DND-41 (cell line): Measurements from ENCODE around the gene SLCO4A1.

Source experiments
- ATAC-seq: fragments of 200-7000 bp; cut with Tn5 transposase; 3 replicates; pipeline ENCODE4 v1.9.1; 2021; ENCODE audit warnings: low read depth; ENCODE audit not compliant: insufficient read depth
- DNase-seq: peaks from one replicate; pipeline ENCODE4 v3.0.0-alpha.2; 2020
- H2AFZ ChIP-seq: 2 replicates; pipeline ENCODE4 v1.6.0; 2012; ENCODE audit warnings: low read depth, low read length
- H3K27ac ChIP-seq: 2 replicates; pipeline ENCODE4 v1.5.1; 2012; ENCODE audit warnings: low read length, inconsistent platforms
- H3K27me3 ChIP-seq: fragments of 200-600 bp; sonication (generic); 2 replicates; pipeline ENCODE4 v1.6.0; 2012; ENCODE audit warnings: low read length, mild to moderate bottlenecking, inconsistent platforms; ENCODE audit not compliant: insufficient read depth, poor library complexity
- H3K36me3 ChIP-seq: 2 replicates; pipeline ENCODE4 v1.5.1; 2012; ENCODE audit warnings: low read length, inconsistent platforms; ENCODE audit not compliant: insufficient read depth
- H3K4me1 ChIP-seq: 2 replicates; pipeline ENCODE4 v1.5.1; 2012; ENCODE audit warnings: mild to moderate bottlenecking, low read length; ENCODE audit not compliant: insufficient read depth
- H3K4me2 ChIP-seq: 2 replicates; pipeline ENCODE4 v1.6.0; 2012; ENCODE audit warnings: mild to moderate bottlenecking, moderate library complexity, low read length, inconsistent platforms; ENCODE audit not compliant: insufficient read depth
- H3K4me3 ChIP-seq, 2 experiments: fragments of 200-600 bp in 1 of 2; shearing (Covaris generic) in 1 of 2; 2 replicates each; pipeline ENCODE4 v1.5.1; 2012 to 2016; ENCODE audit warnings: inconsistent platforms in 2 of 2, low read length in 2 of 2, mild to moderate bottlenecking in 2 of 2, low read depth in 1 of 2, moderate library complexity in 1 of 2
- H3K79me2 ChIP-seq: 2 replicates; pipeline ENCODE4 v1.6.0; 2012; ENCODE audit warnings: low read length, inconsistent platforms; ENCODE audit not compliant: insufficient read depth
- H3K9ac ChIP-seq: 2 replicates; pipeline ENCODE4 v1.6.0; 2012; ENCODE audit warnings: low read depth, mild to moderate bottlenecking, inconsistent platforms, low read length, moderate library complexity
- H3K9me3 ChIP-seq: 2 replicates; pipeline ENCODE4 v1.5.1; 2012; ENCODE audit warnings: low read length, moderate library complexity, mild to moderate bottlenecking, inconsistent platforms; ENCODE audit not compliant: insufficient read depth, severe bottlenecking
- H4K20me1 ChIP-seq: 2 replicates; pipeline ENCODE4 v1.6.0; 2012; ENCODE audit warnings: low read length; ENCODE audit not compliant: insufficient read depth
- EZH2 ChIP-seq: IDR thresholded peaks from 3 replicates; pipeline ENCODE4 v1.6.1; 2012; ENCODE audit warnings: borderline replicate concordance, low read depth, mild to moderate bottlenecking, moderate library complexity, low read length, inconsistent platforms; ENCODE audit not compliant: severe bottlenecking
- TF ChIP-seq, protein P1 (sequence below): IDR thresholded peaks from 2 replicates; pipeline ENCODE4 v1.5.1; 2012; ENCODE audit warnings: borderline replicate concordance, low read length, moderate library complexity, mild to moderate bottlenecking; ENCODE audit not compliant: poor library complexity, severe bottlenecking; ENCODE audit errors: extremely low read depth

SLCO4A1 gene

DNA sequence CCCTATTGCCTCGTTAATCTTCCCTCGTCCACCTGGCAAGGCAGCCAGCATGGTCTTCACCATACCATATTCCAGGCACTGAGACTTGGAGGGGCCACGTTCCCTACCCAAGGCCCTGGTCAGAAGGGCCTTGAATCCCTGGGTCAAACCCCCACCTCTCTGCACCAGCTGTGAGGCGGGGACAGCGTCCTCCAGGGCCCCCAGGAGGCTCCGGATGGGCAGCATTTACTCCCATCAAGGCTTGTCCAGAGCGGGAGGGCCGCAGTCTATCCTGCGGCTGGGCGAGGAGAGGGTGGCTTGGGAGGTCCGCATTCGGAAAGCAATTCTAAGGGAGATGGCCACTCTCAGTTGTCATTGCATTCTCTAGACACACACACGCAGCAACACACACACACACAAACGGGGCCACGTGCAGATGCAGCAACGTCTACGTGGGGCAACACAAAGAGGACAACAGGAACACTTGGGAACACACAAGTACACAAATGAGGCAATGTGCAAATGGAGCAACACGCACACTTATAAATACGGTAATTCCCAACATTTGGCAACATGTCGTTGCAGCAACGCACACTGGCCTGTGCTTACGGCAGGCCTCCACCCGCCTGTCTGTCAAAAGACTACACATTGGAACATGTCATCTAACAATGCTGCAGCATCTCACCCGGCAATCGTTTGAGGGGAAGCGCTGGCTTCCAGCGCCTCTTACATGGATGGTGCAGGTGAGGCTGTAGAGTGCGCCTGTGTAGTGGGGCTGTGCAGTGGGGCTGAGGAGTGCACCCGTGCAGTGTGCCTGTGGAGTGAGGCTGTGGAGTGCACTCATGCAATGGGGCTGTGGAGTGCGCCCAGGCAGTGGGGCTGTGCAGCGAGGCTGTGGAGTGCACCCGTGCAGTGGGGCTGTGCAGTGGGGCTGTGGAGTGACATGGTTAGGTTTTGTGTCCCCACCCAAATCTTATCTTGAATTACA, 53.4 kb downstream of the SLCO4A1 start:
- Histone ChIP-seq H3K79me2 (no peaks in the 10 kb centered on the region), H3K4me1 (no peaks in the 10 kb centered on the region), H3K27me3 (peaks cover 2% of the 10 kb centered on the region), H3K9ac (no peak overlapping the region), H3K9me3 (no peaks in the 10 kb centered on the region), H3K27ac (no peak overlapping the region), H3K4me3 (no peak overlapping the region), H3K36me3 (no peaks in the 10 kb centered on the region), H2AFZ (no peak overlapping the region), H4K20me1 (peaks cover 12% of the 10 kb centered on the region; the same call in 1 of the 2 replicates), H3K4me2 (no peak overlapping the region)
- ATAC-seq (no peak), DNase-seq (no peak)
- TF ChIP-seq EZH2: no peak
- TF ChIP-seq, protein P1, sequence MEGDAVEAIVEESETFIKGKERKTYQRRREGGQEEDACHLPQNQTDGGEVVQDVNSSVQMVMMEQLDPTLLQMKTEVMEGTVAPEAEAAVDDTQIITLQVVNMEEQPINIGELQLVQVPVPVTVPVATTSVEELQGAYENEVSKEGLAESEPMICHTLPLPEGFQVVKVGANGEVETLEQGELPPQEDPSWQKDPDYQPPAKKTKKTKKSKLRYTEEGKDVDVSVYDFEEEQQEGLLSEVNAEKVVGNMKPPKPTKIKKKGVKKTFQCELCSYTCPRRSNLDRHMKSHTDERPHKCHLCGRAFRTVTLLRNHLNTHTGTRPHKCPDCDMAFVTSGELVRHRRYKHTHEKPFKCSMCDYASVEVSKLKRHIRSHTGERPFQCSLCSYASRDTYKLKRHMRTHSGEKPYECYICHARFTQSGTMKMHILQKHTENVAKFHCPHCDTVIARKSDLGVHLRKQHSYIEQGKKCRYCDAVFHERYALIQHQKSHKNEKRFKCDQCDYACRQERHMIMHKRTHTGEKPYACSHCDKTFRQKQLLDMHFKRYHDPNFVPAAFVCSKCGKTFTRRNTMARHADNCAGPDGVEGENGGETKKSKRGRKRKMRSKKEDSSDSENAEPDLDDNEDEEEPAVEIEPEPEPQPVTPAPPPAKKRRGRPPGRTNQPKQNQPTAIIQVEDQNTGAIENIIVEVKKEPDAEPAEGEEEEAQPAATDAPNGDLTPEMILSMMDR: no peak

DNA sequence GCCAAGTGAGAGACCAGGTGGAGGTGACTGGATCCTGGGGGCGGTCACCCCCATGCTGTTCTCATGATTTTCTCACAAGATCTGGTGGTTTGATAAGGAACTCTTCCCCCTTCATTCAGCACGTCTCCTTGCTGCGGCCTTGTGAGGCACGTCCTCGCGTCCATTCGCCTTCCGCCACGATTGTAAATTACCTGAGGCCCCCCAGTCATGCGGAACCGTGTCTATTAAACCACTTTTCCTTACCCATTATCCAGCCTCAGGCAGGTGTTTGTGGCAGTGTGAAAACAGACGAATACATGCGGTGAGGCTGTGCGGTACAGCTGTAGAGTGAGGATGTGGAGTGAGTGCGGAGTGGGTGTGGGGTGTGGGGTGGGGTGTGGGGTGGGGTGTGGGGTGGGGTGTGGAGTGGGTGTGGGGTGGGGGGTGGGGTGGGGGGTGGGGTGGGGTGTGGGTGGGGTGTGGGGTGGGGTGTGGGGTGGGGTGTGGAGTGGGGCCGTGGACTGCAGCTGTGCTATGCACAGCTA, 54.2 kb downstream of the SLCO4A1 start:
- H3K36me3 ChIP-seq: no peaks in the 10 kb centered on the region
- no peak overlapping the region for H3K27ac ChIP-seq
- no peaks in the 10 kb centered on the region for H3K79me2 ChIP-seq
- no peaks in the 10 kb centered on the region for H3K9me3 ChIP-seq
- H3K9ac ChIP-seq: no peak overlapping the region
- H3K4me1 ChIP-seq: no peaks in the 10 kb centered on the region
- no peak overlapping the region for H3K4me2 ChIP-seq
- H3K27me3 ChIP-seq: peaks cover 6% of the 10 kb centered on the region
- H3K4me3 ChIP-seq: no peak overlapping the region
- H2AFZ ChIP-seq: no peak overlapping the region
- DNase-seq (no peak), ATAC-seq (no peak)
- peaks cover 14% of the 10 kb centered on the region; the same call in 1 of the 2 replicates for H4K20me1 ChIP-seq
- TF ChIP-seq, protein P1: no peak
- TF ChIP-seq EZH2: no peak

DNA sequence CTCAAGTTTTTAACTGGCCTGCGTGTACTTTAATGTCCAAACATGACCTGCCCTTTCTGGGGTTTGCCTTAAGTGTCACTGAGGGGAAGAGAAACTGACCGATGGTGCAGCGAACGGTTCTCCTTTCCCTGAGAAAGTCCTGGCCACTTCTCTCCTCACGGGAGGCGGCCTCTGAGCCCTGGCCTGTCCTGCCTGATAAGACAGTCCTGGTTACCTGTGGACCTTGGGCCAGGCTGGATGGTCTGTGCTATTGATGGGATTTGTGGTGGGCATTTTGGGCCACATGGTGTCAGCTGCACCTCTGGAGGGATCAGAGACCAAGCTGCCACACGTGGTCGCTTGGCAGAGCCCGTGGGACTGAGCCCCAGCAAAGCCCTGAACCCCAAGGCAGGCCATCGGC, 54.7 kb downstream of the SLCO4A1 start:
- Histone ChIP-seq H3K9ac (no peak overlapping the region), H3K4me3 (no peak overlapping the region), H2AFZ (no peak overlapping the region), H3K36me3 (no peaks in the 10 kb centered on the region), H4K20me1 (peaks cover 15% of the 10 kb centered on the region; the same call in 1 of the 2 replicates), H3K27ac (no peak overlapping the region), H3K4me1 (no peaks in the 10 kb centered on the region), H3K27me3 (peaks cover 6% of the 10 kb centered on the region), H3K4me2 (no peak overlapping the region), H3K79me2 (no peaks in the 10 kb centered on the region), H3K9me3 (no peaks in the 10 kb centered on the region)
- no peak for DNase-seq
- TF ChIP-seq, protein P1: no peak
- TF ChIP-seq EZH2: no peak
- no peak for ATAC-seq
